Body of pancreas (tissue), 4 donors: ENCODE results near the gene TCIRG1. TPM values are rescaled to one million over a fixed set of nuclear protein-coding genes. Genes with fewer than 3 reads are reported as not detected.
"Not testable (repeated sequence)": the region's sequence is repeated elsewhere in the genome, so short reads cannot be mapped to it uniquely, and the experiment has no call there.

Experiments used
- ATAC-seq: fragments of 150-250 bp; one replicate; pipeline ENCODE4 v1.9.1; 2016
- DNase-seq, 4 donors: peaks; one replicate each; pipeline ENCODE4 v3.0.0-alpha.2; 2019
- H3K27ac ChIP-seq, 4 donors: fragments of 200-600 bp; sonication (generic); 1 replicate in 3 of 4; 2 replicates in 1 of 4; pipeline versions ENCODE4 v1.5.1 to v1.6.1; 2016 to 2019; ENCODE audit warnings: mild to moderate bottlenecking in 1 of 4, mixed read lengths in 1 of 4, moderate library complexity in 1 of 4
- H3K27me3 ChIP-seq, 2 donors: fragments of 200-600 bp; sonication (generic); one replicate each; pipeline ENCODE4 v1.6.0; 2016; ENCODE audit warnings: mild to moderate bottlenecking in 1 of 2
- H3K36me3 ChIP-seq, 2 donors: fragments of 200-600 bp; sonication (generic); replicated peaks in 1 of 2; 2 replicates each; pipeline ENCODE4 v1.5.1; 2016; ENCODE audit warnings: low read depth in 2 of 2; ENCODE audit not compliant: insufficient read depth in 1 of 2
- H3K4me1 ChIP-seq: fragments of 200-600 bp; sonication (generic); one replicate; pipeline ENCODE4 v1.6.0; 2016
- H3K4me3 ChIP-seq, 2 donors: fragments of 200-600 bp; sonication (generic); 1 replicate in 1 of 2; 2 replicates in 1 of 2; pipeline ENCODE4 v1.5.1; 2016 to 2019
- H3K9me3 ChIP-seq, 3 donors: fragments of 200-600 bp; sonication (generic); 1 replicate in 2 of 3; 2 replicates in 1 of 3; pipeline ENCODE4 v1.5.1; 2016
- POLR2A ChIP-seq, 3 donors: fragments of 450-650 bp; IDR thresholded peaks; one replicate each; pipeline ENCODE4 v1.6.1; 2016; ENCODE audit warnings: antibody characterized with exemption in 3 of 3, mild to moderate bottlenecking in 2 of 3
- WGBS, 2 donors: methylation state at CpG; one replicate each; pipeline ENCODE4 v1.1.5; 2017; 5-methylcytosine and 5-hydroxymethylcytosine counted together
- intact Hi-C: fragments of 100-400 bp; cut with DNase I; formaldehyde crosslinking; loops from one replicate; pipeline ENCODE4 v1.15.1; 2023
- total RNA-seq, 2 donors: library from RNA; depleted of rRNA; stranded (reverse); fragments of >200 nt; gene quantifications; one replicate each; pipeline ENCODE4 v1.1.0, GENCODE V29; 2016
- TF ChIP-seq, protein P1 (sequence below), 7 experiments: fragments of 450-650 bp in 4 of 7; fragments of 200-600 bp in 3 of 7; sonication (generic) in 3 of 7; IDR thresholded peaks; one replicate each; pipeline ENCODE4 v1.5.1; 2016 to 2019; ENCODE audit warnings: antibody characterized with exemption in 7 of 7

Gene TCIRG1
- total RNA-seq, 2 donors from 2014 or later: 488 to 798 TPM

DNA sequence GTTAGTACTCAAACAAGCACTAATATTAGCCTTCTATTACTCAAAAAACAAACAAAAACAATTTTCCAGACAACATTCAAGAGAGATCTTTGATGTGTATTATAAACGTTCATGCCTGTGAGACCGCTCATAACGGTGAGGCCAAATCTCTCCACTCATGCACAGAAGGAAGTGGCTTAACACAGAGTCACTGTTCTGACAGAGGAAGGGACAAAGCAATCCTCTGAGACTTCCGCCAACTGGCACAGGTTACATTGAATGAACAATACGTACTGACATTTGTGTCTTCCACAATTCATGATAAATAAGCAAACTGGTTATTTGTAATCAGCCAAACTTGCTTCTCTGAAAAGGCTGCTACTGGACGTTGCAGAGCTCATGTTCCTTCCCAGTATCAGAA lies 51.9 kb downstream of the TCIRG1 start:
- H3K27ac ChIP-seq: peak overlapping the region in 3 of 4 donors; percentile 16 to 59 (median 51)
- no peaks in the 10 kb centered on the region for H3K27me3 ChIP-seq
- WGBS, 2 donors: 19 to 22% methylated on average over 6 of the region's 6 CpGs
- peak in 3 of 4 donors; percentile 45 to 62 (median 58) for DNase-seq
- peak; percentile 85 for ATAC-seq
- peaks cover 48% of the 10 kb centered on the region for H3K4me1 ChIP-seq
- no peak for TF ChIP-seq POLR2A (IDR thresholded peaks at IDR 0.05)
- TF ChIP-seq, protein P1, sequence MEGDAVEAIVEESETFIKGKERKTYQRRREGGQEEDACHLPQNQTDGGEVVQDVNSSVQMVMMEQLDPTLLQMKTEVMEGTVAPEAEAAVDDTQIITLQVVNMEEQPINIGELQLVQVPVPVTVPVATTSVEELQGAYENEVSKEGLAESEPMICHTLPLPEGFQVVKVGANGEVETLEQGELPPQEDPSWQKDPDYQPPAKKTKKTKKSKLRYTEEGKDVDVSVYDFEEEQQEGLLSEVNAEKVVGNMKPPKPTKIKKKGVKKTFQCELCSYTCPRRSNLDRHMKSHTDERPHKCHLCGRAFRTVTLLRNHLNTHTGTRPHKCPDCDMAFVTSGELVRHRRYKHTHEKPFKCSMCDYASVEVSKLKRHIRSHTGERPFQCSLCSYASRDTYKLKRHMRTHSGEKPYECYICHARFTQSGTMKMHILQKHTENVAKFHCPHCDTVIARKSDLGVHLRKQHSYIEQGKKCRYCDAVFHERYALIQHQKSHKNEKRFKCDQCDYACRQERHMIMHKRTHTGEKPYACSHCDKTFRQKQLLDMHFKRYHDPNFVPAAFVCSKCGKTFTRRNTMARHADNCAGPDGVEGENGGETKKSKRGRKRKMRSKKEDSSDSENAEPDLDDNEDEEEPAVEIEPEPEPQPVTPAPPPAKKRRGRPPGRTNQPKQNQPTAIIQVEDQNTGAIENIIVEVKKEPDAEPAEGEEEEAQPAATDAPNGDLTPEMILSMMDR (IDR thresholded peaks at IDR 0.05): no peak
- no peak overlapping the region for H3K4me3 ChIP-seq
- intact Hi-C loops: no loop called here
- no peaks in the 10 kb centered on the region for H3K36me3 ChIP-seq
- no peaks in the 10 kb centered on the region for H3K9me3 ChIP-seq

DNA sequence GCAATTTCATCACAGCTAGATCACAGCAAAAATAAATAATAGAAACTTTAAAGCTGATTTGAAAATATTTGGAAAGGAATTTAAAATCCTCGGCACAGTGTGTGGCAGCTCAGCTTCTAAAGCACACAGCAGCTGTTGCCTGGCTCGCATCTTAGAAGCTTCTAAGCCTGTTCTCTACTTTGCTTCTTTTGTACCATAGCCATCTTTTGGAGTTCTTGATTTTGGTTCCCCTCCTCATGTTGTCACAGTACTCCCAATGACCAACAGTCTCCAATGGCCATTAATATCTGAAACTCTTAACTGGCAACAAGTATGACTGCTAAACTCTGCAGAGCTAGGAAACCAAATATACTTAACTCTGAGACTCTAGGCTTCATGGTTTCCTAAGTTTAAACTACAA lies 53.6 kb downstream of the TCIRG1 start:
- ATAC-seq: no peak
- Histone ChIP-seq H3K27ac (no peak overlapping the region), H3K4me1 (peaks cover 57% of the 10 kb centered on the region), H3K27me3 (no peaks in the 10 kb centered on the region), H3K36me3 (no peaks in the 10 kb centered on the region), H3K4me3 (no peak overlapping the region), H3K9me3 (no peaks in the 10 kb centered on the region)
- intact Hi-C loops: no loop called here
- no peak for DNase-seq
- TF ChIP-seq POLR2A (IDR thresholded peaks at IDR 0.05): no peak
- TF ChIP-seq, protein P1 (IDR thresholded peaks at IDR 0.05): no peak
- 80 to 83% methylated on average over 2 of the region's 2 CpGs for WGBS, 2 donors

DNA sequence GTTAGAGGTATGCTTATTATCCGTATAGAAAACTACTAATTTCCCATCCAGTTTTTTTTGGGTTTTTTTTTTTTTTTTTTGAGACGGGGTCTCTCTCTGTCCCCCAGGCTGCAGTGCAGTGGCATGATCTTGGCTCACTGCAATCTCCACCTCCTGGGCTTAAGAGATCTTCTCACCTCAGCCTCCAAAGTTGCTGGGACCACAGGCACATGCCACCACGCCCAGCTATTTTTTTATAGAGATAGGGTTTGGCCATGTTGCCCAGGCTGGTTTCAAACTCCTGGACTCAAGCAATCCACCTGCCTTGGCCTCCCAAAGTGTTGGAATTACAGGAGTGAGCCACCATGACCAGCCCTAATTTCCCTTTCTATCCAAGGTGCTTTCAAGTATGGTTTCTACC lies 54.1 kb downstream of the TCIRG1 start:
- intact Hi-C loops: not testable (repeated sequence)

DNA sequence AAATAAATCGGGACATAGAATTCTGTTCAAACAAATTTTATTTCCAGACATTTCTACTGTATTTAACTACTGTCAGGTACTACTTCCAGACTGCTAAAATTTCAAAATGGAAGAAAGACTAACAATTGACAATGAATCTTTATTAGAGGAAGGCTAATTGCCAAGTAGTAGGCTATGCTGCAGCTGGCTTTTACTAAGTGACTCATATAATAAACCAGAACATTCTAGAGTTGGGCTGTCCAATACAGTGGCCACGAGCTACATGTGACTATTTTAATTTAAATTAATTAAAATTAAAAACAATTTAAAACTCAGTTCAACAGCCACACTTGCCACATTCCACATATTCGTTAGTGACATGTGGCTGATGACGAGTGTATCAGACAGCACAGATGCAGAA lies 54.7 kb downstream of the TCIRG1 start:
- no peak for TF ChIP-seq POLR2A (IDR thresholded peaks at IDR 0.05)
- TF ChIP-seq, protein P1 (IDR thresholded peaks at IDR 0.05): no peak
- intact Hi-C loops: no loop called here
- Histone ChIP-seq H3K4me3 (no peak overlapping the region), H3K36me3 (no peaks in the 10 kb centered on the region), H3K4me1 (peaks cover 68% of the 10 kb centered on the region), H3K9me3 (no peaks in the 10 kb centered on the region), H3K27ac (peak overlapping the region in 1 of 4 donors; percentile 19), H3K27me3 (no peaks in the 10 kb centered on the region)
- 68 to 70% methylated on average over 4 of the region's 4 CpGs for WGBS, 2 donors
- DNase-seq: no peak
- no peak for ATAC-seq

More for the DNA sequence above, 54.1 kb downstream of the TCIRG1 start:
- not testable (repeated sequence) for H3K4me3 ChIP-seq, H3K9me3 ChIP-seq, ATAC-seq, H3K36me3 ChIP-seq, DNase-seq, H3K27ac ChIP-seq, H3K27me3 ChIP-seq
- peaks cover 62% of the 10 kb centered on the region for H3K4me1 ChIP-seq
- WGBS, 2 donors: 88 to 93% methylated on average over 3 of the region's 3 CpGs

DNA sequence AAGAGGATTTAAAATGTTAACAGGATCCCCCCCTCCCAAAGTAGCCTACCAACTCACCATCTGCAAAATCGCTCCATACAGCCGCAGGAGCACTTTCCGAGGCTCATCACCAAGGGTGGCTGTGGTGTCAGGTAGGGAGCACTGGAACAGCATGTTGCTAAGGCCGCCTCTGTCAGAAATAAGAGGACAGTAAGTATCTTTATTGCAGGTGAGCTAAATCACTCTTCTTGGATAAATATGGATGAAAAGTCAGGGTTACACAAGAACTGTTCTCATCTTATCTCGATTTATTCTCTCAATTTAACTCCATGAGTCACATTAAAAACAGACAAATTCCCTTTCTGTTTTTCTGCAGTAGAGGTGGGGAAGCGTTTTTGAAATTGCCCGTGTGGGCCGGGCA lies 58.1 kb downstream of the TCIRG1 start:
- intact Hi-C loops: no loop called here
- peak overlapping the region; percentile 36 to 97 (median 90) for H3K27ac ChIP-seq

More for the DNA sequence above, 58.1 kb downstream of the TCIRG1 start:
- DNase-seq (no peak), ATAC-seq (no peak)
- Histone ChIP-seq H3K36me3 (no peaks in the 10 kb centered on the region), H3K4me3 (no peak overlapping the region), H3K4me1 (peaks cover 76% of the 10 kb centered on the region), H3K9me3 (no peaks in the 10 kb centered on the region), H3K27me3 (no peaks in the 10 kb centered on the region)
- WGBS, 2 donors: 88% methylated on average over 8 of the region's 8 CpGs
- TF ChIP-seq, protein P1 (IDR thresholded peaks at IDR 0.05): no peak
- TF ChIP-seq POLR2A (IDR thresholded peaks at IDR 0.05): no peak
